Kidney (tissue), 14 donors: ENCODE measurements around the gene CAMTA1. TPM values are rescaled to one million over a fixed set of nuclear protein-coding genes. Genes with fewer than 3 reads are reported as not detected.

Source experiments
- DNase-seq, 5 donors: peaks; one replicate each; pipeline ENCODE4 v3.0.0-alpha.2; 2013 to 2020
- FAIRE-seq: peaks from 2 replicates; lab custom pipeline; 2012; peaks lifted over from hg19 to GRCh38; lab: Jason Lieb, UNC
- H3K27ac ChIP-seq, 2 donors: one replicate each; pipeline ENCODE4 v1.7.0; 2013; ENCODE audit warnings: low read depth in 2 of 2, low read length in 2 of 2, inconsistent platforms in 1 of 2
- H3K27me3 ChIP-seq: one replicate; pipeline ENCODE4 v1.7.1; 2013; ENCODE audit warnings: low read length, inconsistent platforms; ENCODE audit not compliant: control insufficient read depth, insufficient read depth
- H3K36me3 ChIP-seq, 3 donors: one replicate each; pipeline versions ENCODE4 v1.7.0 to v1.7.1; 2013; ENCODE audit warnings: low read length in 3 of 3, control low read depth in 1 of 3, inconsistent platforms in 1 of 3; ENCODE audit not compliant: insufficient read depth in 3 of 3, control insufficient read depth in 2 of 3
- H3K4me1 ChIP-seq, 3 donors: one replicate each; pipeline versions ENCODE4 v1.7.0 to v1.7.1; 2013; ENCODE audit warnings: low read length in 3 of 3, inconsistent platforms in 1 of 3, low read depth in 1 of 3; ENCODE audit not compliant: control insufficient read depth in 2 of 3, insufficient read depth in 2 of 3
- H3K4me3 ChIP-seq, 3 donors: one replicate each; pipeline versions ENCODE4 v1.7.0 to v1.8.1; 2013; ENCODE audit warnings: low read length in 3 of 3, control low read depth in 1 of 3, inconsistent platforms in 1 of 3
- H3K9ac ChIP-seq, 3 donors: one replicate each; pipeline versions ENCODE4 v1.7.0 to v1.7.1; 2013; ENCODE audit warnings: low read length in 3 of 3, control low read depth in 1 of 3, inconsistent platforms in 1 of 3
- H3K9me3 ChIP-seq, 3 donors: one replicate each; pipeline versions ENCODE4 v1.7.0 to v1.7.1; 2013; ENCODE audit warnings: low read length in 3 of 3, control low read depth in 1 of 3, inconsistent platforms in 1 of 3; ENCODE audit not compliant: control insufficient read depth in 2 of 3, insufficient read depth in 1 of 3
- CTCF ChIP-seq: IDR thresholded peaks from 3 replicates; pipeline ENCODE4 v1.5.1; 2012; ENCODE audit warnings: mild to moderate bottlenecking, moderate library complexity, borderline replicate concordance; ENCODE audit not compliant: insufficient read depth; ENCODE audit errors: extremely low read depth
- intact Hi-C: fragments of 100-400 bp; cut with DNase I; formaldehyde crosslinking; loops from one replicate; pipeline ENCODE4 v1.11.1; 2022
- polyA plus RNA-seq: library from polyadenylated mRNA; stranded (reverse); fragments of 350-450 nt; fragmentation: Illumina TruSeq; extraction: RNeasy Lipid Tissue Mini Kit (QIAGEN cat#74804); gene quantifications from one replicate; pipeline ENCODE4 v1.2.3, GENCODE V29; 2014; ENCODE audit warnings: low read depth, low replicate concordance; ENCODE audit not compliant: insufficient read depth
- total RNA-seq: library from RNA; stranded (reverse); fragmentation: NEBNext Ultra II Directional; extraction: Animal tissue kit (Norgen Biotek cat#: 25700); gene quantifications from one replicate; pipeline ENCODE4 v1.2.1, GENCODE V29; 2021
- donor health status: control.
- donor health status: control.
- donor health status: control.
- donor health status: control.
- donor health status: control.
- donor health status: DM: yes; HTN: yes; CAD: no.
- donor health status: Normal renal cell carcinoma (clear cell type).

The CAMTA1 gene
- total and polyA plus RNA-seq, 2 donors from 2014 or later, result 79.0 to 170 TPM

GRCh38 chr1:6872573-6873261 lies 87.5 kb downstream of the CAMTA1 start:
- FAIRE-seq, result no peak
- H3K4me1 ChIP-seq, result peaks cover 3 to 14% (median 5%) of the 10 kb centered on the region in 3 donors

DNA sequence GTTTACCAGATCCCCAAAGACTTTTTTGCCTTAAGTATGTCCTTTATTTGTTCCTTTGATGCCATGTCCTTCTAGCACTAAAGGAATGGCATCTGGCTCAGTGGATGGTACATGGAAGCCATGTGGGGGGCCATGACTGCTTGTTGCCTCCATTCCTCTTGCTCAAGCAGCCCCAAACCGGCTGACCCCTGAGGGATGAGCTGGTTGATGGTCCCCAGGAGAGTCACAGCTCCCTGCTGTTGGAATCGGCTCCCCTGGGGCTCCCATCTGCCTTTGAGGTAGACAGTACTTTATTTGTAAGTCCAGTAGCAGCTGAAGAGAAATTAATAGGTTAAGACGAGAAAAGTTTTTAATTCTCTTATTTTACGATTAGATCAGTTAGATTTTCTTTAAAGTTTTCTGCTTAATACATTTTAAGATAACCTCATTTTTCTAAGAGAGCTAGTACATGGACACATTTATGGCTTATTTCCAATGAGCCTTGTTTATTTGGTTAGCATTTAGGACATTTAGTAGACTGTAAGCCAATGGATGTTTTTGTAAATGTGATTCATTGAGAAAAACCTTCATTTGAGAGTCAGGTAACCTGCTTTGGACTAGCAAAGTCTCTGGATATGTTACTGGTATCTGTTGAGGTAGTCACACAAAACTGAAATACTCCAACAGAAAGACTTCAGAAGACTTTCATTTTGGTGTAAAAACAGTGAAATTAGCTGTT lies 88.2 kb downstream of the CAMTA1 start:
- no peak overlapping the region for H3K4me3 ChIP-seq
- peaks cover 3 to 14% (median 3%) of the 10 kb centered on the region in 3 donors for H3K4me1 ChIP-seq
- DNase-seq (no peak), FAIRE-seq (no peak)
- intact Hi-C loops, result no loop called here
- no peak overlapping the region for H3K9ac ChIP-seq
- peaks cover 0 to 3% (median 0%) of the 10 kb centered on the region in 3 donors for H3K36me3 ChIP-seq
- no peaks in the 10 kb centered on the region for H3K27me3 ChIP-seq
- no peak overlapping the region for H3K27ac ChIP-seq
- no peaks in the 10 kb centered on the region for H3K9me3 ChIP-seq
- TF ChIP-seq CTCF, result no peak

More at GRCh38 chr1:6872573-6873261, 87.5 kb downstream of the CAMTA1 start:
- no peak overlapping the region for H3K9ac ChIP-seq
- intact Hi-C loops, result no loop called here
- H3K4me3 ChIP-seq, result no peak overlapping the region
- no peak overlapping the region for H3K27ac ChIP-seq
- no peak for TF ChIP-seq CTCF
- H3K36me3 ChIP-seq, result peaks cover 0 to 3% (median 0%) of the 10 kb centered on the region in 3 donors
- DNase-seq, result no peak
- H3K9me3 ChIP-seq, result no peaks in the 10 kb centered on the region
- no peaks in the 10 kb centered on the region for H3K27me3 ChIP-seq

GRCh38 chr1:6874298-6874697 lies 89.0 kb downstream of the CAMTA1 start:
- Histone ChIP-seq H3K9ac (no peak overlapping the region), H3K27ac (no peak overlapping the region), H3K9me3 (no peaks in the 10 kb centered on the region), H3K27me3 (no peaks in the 10 kb centered on the region), H3K4me3 (no peak overlapping the region), H3K4me1 (peaks cover 0 to 6% (median 0%) of the 10 kb centered on the region in 3 donors), H3K36me3 (peaks cover 0 to 3% (median 0%) of the 10 kb centered on the region in 3 donors)
- no peak for TF ChIP-seq CTCF
- FAIRE-seq (no peak), DNase-seq (no peak)
- intact Hi-C loops, result no loop called here
